ENCODE measurements around the gene IGFL4. TPM values are rescaled to one million over a fixed set of nuclear protein-coding genes. Genes with fewer than 3 reads are reported as not detected.

The IGFL4 gene
- total RNA-seq, 4 donors from 2014 or later: not detected

DNA sequence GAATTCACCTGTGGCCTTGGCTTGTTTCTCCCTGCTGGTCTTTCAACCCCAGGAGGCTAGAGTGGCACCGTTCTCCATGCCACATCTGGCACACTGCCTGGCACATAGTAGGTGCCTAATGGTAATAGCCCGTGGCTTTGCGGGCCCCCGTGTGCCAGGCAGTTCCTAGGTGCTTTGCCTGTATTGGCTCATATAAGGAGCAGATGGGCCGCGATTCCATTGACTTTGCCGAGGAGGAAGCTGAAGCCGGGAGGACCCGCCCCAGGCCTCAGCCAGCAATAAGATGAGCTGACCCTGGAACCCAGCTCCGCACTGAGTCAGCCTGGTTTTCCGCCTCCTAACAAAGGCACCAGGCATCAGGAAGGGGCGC lies 18.8 kb downstream of the IGFL4 start:
- Histone ChIP-seq H3K27ac (no peak overlapping the region), H3K27me3 (peaks cover 54% of the 10 kb centered on the region), H3K9me3 (no peaks in the 10 kb centered on the region), H3K36me3 (no peaks in the 10 kb centered on the region), H3K4me3 (no peak overlapping the region), H3K4me1 (peaks cover 0 to 5% (median 0%) of the 10 kb centered on the region in 4 donors)
- in situ Hi-C loops (cut with MboI; ENCODE audit: low pct_ligation_motif_present in 1 of 4, low pct_unique_long_range_greater_than_20kb in 1 of 4, low sequenced_read_pairs in 3 of 4): loop anchor here in 2 of 4 donors (10.0 kb wide), 2 partner anchors 173 to 243 kb away; no protein-coding TSS in a partner anchor
- TF ChIP-seq POLR2AphosphoS5 (IDR thresholded peaks at IDR 0.05): no peak
- no peak for TF ChIP-seq POLR2A (IDR thresholded peaks at IDR 0.05)
- TF ChIP-seq EP300 (IDR thresholded peaks at IDR 0.05; ENCODE audit: low read depth): no peak
- TF ChIP-seq, protein P1, sequence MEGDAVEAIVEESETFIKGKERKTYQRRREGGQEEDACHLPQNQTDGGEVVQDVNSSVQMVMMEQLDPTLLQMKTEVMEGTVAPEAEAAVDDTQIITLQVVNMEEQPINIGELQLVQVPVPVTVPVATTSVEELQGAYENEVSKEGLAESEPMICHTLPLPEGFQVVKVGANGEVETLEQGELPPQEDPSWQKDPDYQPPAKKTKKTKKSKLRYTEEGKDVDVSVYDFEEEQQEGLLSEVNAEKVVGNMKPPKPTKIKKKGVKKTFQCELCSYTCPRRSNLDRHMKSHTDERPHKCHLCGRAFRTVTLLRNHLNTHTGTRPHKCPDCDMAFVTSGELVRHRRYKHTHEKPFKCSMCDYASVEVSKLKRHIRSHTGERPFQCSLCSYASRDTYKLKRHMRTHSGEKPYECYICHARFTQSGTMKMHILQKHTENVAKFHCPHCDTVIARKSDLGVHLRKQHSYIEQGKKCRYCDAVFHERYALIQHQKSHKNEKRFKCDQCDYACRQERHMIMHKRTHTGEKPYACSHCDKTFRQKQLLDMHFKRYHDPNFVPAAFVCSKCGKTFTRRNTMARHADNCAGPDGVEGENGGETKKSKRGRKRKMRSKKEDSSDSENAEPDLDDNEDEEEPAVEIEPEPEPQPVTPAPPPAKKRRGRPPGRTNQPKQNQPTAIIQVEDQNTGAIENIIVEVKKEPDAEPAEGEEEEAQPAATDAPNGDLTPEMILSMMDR (IDR thresholded peaks at IDR 0.05): no peak
- intact Hi-C loops (cut with DNase I; ENCODE audit: low total_unique reads): no loop called here
- DNase-seq: no peak
- 41% methylated on average over 12 of the region's 12 CpGs; no CpG with 5 or more reads in 1 of the 2 donors for WGBS, 2 donors (ENCODE audit: low coverage in 1 of 2)

- Histone ChIP-seq H3K4me1 (peaks cover 0 to 7% (median 2%) of the 10 kb centered on the region in 4 donors), H3K36me3 (no peaks in the 10 kb centered on the region), H3K9me3 (no peaks in the 10 kb centered on the region), H3K4me3 (no peak overlapping the region), H3K27me3 (peaks cover 49% of the 10 kb centered on the region), H3K27ac (no peak overlapping the region)
- 40% methylated on average over 11 of the region's 11 CpGs; no CpG with 5 or more reads in 1 of the 2 donors for WGBS, 2 donors (ENCODE audit: low coverage in 1 of 2)
- DNase-seq: peak; percentile 29
- intact Hi-C loops (cut with DNase I; ENCODE audit: low total_unique reads) (no loop called here), in situ Hi-C loops (cut with MboI; ENCODE audit: low pct_ligation_motif_present in 1 of 4, low pct_unique_long_range_greater_than_20kb in 1 of 4, low sequenced_read_pairs in 3 of 4) (loop anchor here in 2 of 4 donors (10.0 kb wide), 2 partner anchors 173 to 243 kb away; no protein-coding TSS in a partner anchor)
- TF ChIP-seq EP300 (IDR thresholded peaks at IDR 0.05; ENCODE audit: low read depth) (no peak), POLR2A (IDR thresholded peaks at IDR 0.05) (no peak), POLR2AphosphoS5 (IDR thresholded peaks at IDR 0.05) (no peak)
- TF ChIP-seq, protein P1 (IDR thresholded peaks at IDR 0.05): no peak
These were observed 19.2 kb downstream of the IGFL4 start for GRCh38 chr19:46021531-46022041.

- Histone ChIP-seq H3K4me1 (peaks cover 0 to 12% (median 10%) of the 10 kb centered on the region in 4 donors), H3K9me3 (no peaks in the 10 kb centered on the region), H3K27ac (no peak overlapping the region), H3K36me3 (no peaks in the 10 kb centered on the region), H3K27me3 (peaks cover 47% of the 10 kb centered on the region), H3K4me3 (no peak overlapping the region)
- in situ Hi-C loops (cut with MboI; ENCODE audit: low pct_ligation_motif_present in 1 of 4, low pct_unique_long_range_greater_than_20kb in 1 of 4, low sequenced_read_pairs in 3 of 4) (loop anchor here in 2 of 4 donors (10.0 kb wide), 2 partner anchors 174 to 244 kb away; no protein-coding TSS in a partner anchor), intact Hi-C loops (cut with DNase I; ENCODE audit: low total_unique reads) (no loop called here)
- 60 to 80% methylated on average over 1 to 6 of the region's 7 CpGs for WGBS, 2 donors (ENCODE audit: low coverage in 1 of 2)
- TF ChIP-seq POLR2A (IDR thresholded peaks at IDR 0.05) (no peak), POLR2AphosphoS5 (IDR thresholded peaks at IDR 0.05) (no peak), EP300 (IDR thresholded peaks at IDR 0.05; ENCODE audit: low read depth) (no peak)
- TF ChIP-seq, protein P1 (IDR thresholded peaks at IDR 0.05): no peak
- no peak for DNase-seq
These were observed 20.0 kb downstream of the IGFL4 start for GRCh38 chr19:46020819-46021125.

DNA sequence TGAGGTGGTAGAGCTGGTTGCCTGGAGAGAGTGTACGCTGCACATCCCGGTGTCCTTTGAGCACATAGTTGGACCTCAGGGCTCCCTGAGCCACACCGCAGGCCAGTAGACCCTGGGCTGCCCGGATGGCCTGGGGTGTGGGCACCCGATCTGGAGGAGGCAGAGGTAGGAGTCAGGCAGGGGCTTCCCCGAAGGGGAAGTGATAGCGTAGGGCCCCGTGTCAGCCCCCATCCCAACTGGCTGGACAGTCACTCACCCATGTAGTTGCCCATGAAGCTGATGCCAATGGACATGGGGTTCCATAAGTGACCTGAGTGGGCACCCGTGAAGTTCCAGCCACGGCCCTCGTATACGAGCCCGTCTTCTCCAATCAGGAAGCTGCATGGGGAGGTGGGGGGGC lies 21.5 kb downstream of the IGFL4 start:
- Histone ChIP-seq H3K4me3 (no peak overlapping the region), H3K9me3 (no peaks in the 10 kb centered on the region), H3K4me1 (peaks cover 3 to 27% (median 24%) of the 10 kb centered on the region in 4 donors), H3K27me3 (peaks cover 47% of the 10 kb centered on the region), H3K27ac (no peak overlapping the region), H3K36me3 (no peaks in the 10 kb centered on the region)
- no peak for DNase-seq
- TF ChIP-seq EP300 (IDR thresholded peaks at IDR 0.05; ENCODE audit: low read depth) (no peak), POLR2AphosphoS5 (IDR thresholded peaks at IDR 0.05) (no peak), POLR2A (IDR thresholded peaks at IDR 0.05) (no peak)
- TF ChIP-seq, protein P1 (IDR thresholded peaks at IDR 0.05): no peak
- in situ Hi-C loops (cut with MboI; ENCODE audit: low pct_ligation_motif_present in 1 of 4, low pct_unique_long_range_greater_than_20kb in 1 of 4, low sequenced_read_pairs in 3 of 4) (no loop called here), intact Hi-C loops (cut with DNase I; ENCODE audit: low total_unique reads) (no loop called here)
- WGBS, 2 donors (ENCODE audit: low coverage in 1 of 2): 87% methylated on average over 13 of the region's 13 CpGs; no CpG with 5 or more reads in 1 of the 2 donors

Measured in transverse colon (tissue), 4 donors.